ENCODE results near the gene UNC13D.
A peak's percentile ranks its signal among the peaks of the same experiment; 100 is the strongest.

UNC13D gene

GRCh38 chr17:75834279-75834920, 9.8 kb downstream of the UNC13D start:
- peak; percentile 86 for DNase-seq (ENCODE audit: low spot score)

GRCh38 chr17:75832652-75833400, 11.4 kb downstream of the UNC13D start:
- DNase-seq (ENCODE audit: low spot score) = no peak

DNA sequence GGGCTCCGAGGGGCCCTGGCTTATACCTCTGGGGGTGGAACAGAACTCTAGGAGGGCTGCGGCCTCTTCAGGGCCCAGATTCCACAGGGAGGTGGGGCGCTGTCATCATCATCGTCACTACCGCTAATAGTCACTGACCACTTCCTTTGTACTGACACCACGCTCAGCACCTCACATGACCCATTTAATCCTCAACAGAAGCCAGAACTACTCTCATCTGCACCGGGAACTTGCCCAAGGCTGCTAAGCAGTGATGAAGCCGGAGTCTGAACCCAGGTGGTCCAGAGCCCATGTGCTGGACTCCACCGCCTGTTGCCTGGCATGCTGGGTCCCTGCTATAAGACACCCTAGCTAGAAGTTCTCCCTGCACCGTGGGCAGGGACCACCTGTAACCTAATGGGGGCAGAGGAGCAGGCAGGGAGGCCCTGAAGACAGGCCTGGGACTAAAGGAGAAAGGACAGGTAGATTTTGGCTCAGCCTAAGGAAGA, 12.0 kb downstream of the UNC13D start:
- DNase-seq (ENCODE audit: low spot score) = no peak

- no peak for DNase-seq (ENCODE audit: low spot score)
These were observed 13.1 kb downstream of the UNC13D start for GRCh38 chr17:75831032-75831571.

GRCh38 chr17:75830164-75831031, 13.8 kb downstream of the UNC13D start:
- DNase-seq (ENCODE audit: low spot score) = no peak

- DNase-seq (ENCODE audit: low spot score) = no peak
These were observed 14.5 kb downstream of the UNC13D start for GRCh38 chr17:75829747-75830146.

DNA sequence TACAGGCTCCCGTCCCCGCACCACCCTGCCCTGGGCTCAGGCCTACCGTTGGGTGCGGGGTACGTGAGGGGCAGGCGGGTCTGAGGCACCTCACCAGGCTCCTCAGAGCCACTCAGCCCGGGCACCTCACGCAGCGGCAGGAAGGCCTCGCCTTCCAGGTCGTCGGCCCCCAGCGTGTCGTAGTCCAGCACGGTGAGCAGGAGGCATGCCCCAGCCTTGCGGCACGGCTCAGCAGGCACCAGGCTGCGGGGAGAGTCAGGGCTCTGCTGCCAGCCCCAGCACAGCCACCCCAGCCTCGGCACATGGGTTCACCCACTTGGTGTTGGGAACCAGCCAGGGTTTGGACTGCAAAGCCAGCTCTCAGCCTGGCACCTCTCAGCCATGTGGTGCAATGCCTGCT, 15.5 kb downstream of the UNC13D start:
- DNase-seq (ENCODE audit: low spot score) = no peak

DNA sequence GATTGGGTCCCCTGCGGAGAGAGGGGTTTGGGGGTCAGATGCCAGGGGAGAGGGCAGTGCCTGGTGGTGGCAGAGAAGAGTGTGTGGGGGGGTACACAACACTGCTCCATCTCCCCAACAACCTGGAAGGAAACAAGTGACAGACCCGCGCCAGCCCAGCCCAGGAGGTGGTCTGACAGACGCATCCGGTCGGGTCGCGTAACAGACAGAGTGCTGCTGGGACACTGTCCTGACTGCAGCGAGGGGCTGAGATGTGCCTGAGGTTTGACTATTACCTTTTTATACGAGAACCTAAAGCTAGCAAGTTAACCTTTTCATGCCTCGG, 16.2 kb downstream of the UNC13D start:
- DNase-seq (ENCODE audit: low spot score) = no peak

DNA sequence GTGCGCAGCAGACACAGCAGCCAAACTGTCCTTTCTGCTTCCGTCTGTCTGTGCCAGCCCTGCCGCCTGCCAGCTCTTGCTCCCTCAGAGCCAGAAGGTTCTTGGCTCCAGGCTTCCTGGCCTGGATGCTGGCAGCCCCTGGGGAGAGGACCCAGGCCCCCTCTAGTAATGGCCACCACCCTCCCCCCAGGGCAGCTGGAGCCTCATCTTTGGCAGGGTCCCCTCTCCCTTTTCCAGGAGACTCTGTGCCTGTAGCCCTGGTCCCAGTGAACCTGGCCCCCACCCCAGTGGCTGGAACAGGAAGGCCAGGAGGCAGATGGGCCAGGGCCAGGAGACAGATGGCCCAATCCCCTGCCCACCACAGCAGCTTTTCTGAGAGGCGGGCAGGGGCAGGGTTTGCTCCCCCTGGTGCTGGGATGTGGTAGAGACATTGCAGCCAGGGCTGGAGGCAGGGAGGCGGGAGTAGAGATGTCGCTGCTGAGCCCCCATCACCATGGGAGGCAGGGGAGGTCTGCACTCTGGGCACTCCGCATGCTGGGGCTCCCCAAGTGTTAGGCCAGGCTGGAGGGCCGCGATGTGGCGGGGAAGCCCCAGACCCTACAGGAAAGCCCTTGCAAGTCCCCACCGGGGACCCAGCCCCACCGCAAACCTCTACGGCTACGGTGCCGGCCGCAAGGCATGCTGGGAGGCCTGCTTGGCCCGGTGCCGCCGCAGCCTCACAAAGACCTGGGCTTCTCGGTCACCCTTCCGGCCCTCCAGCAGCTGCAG, 16.7 kb downstream of the UNC13D start:
- DNase-seq (ENCODE audit: low spot score) = peak; percentile 80

GRCh38 chr17:75826561-75827307, 17.5 kb downstream of the UNC13D start:
- no peak for DNase-seq (ENCODE audit: low spot score)

DNA sequence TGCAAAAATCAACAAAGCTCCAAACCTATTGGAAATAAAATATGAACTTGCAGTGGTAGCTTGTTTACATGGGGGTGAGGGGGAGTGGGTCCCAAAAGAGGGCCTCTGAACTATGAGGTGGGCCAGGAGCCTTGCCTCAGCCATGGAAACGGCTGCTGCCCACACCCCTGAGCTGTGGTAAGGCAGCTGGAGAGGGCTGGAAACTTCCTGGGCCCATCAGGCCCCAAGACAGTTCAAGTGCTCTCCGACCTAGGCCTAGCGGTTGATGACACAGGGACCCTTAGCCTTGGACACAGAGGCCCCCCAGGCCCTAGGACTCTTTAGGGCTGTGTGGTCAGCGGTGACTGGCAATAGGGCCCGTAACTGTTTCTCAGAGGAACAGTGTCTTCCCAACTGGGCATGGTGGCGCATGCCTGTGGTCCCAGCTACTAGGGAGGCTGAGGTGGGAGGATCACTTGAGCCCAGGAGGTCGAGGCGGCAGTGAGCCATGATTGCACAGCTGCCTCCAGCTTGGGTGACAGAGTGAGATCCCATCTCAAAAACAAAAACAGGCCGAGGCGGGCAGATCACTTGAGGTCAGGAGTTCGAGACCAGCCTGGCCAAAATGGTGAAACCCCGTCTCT, 18.3 kb downstream of the UNC13D start:
- DNase-seq (ENCODE audit: low spot score) = no peak

GRCh38 chr17:75825149-75825552, 19.1 kb downstream of the UNC13D start:
- no peak for DNase-seq (ENCODE audit: low spot score)

DNA sequence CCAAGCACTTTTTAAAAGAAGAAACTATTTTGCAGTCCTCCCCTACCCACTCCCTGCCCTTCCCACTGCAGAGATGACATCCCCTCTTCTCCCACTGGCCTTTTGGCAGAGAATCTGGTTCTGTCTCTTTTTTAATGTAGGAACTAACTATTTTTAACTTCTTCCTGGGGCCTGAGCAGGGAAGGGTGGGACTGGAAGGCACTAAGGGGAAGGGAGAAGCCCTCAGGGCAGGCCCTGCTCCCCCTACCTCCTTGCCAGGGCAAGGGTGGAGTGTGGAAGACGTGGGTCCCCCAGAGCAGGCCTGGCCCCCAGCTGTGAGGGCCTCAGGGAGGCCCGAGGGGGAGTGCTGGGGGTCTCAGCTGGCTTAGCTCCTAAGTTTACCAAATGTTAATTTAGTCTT, 19.5 kb downstream of the UNC13D start:
- no peak for DNase-seq (ENCODE audit: low spot score)

DNA sequence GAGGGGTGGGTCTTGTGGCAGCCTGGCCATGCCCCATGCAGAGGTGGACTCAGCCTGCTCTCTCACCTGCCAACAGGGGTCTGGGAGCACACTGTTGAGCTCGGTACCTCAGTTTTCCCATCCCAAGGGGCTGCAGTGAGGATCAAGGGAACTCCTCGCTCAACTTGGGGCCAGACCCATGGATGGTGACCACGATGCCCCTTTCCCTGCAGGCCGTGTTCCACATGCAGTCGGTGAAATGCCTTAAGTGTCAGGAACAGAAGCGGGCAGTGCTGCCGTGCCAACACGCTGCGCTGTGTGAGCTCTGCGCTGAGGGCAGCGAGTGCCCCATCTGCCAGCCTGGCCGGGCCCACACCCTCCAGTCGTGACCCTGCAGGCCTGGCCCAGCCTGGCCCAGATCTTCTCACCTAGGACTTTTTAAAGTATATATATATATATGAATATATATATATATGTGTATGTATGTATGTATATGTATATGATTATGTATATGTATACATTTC, 20.1 kb downstream of the UNC13D start:
- DNase-seq (ENCODE audit: low spot score) = no peak

GRCh38 chr17:75823257-75824041, 20.8 kb downstream of the UNC13D start:
- no peak for DNase-seq (ENCODE audit: low spot score)

DNA sequence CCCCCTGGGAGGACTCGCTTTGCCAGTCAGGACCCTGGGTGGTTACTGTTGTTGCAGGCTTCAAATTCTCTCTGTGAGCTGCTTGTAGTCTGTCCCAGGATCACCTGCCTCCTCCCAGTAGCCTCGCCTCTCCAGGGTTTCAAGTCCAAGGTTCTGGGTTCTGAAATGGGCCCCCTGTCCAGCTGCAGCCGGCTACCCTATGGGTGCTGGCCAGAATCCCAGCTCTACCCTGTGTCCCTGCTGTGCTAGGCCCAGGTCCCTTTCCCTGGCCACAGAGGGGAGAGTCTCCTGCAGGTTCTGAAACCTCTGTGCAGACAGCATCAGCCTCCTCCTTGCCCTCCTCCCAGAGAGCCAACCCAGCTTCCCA, 21.4 kb downstream of the UNC13D start:
- DNase-seq (ENCODE audit: low spot score) = no peak

DNA sequence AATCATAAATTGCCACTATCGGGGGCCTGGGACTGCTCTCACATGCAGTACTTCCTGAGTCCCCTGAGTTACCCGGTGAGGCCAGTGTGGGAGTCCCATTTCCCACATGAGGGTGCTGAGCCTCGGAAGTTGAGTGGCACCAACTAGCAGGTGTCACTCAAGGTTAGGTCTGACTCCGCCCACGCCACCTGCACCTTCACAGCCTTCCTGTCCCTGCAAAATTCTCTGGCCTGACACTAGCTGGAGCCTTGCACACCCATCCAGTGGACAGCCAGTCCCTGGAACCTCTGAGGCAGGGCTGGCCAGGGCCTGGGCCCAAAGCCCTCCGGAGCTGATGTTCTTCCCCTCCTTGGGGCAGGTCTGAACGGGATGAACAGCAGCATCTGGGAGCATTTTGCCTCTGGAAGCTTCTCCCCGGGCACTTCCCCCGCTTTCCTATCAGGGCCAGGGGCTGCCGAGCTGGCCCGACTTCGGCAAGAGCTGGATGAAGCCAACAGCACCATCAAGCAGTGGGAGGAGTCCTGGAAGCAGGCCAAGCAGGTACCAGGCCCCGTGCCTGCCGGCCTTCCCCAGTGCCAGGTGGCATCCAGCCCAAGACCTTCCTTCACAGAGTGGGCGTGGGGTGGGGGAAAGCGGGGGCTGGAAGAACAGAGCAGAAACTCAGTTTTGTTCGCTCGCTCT, 21.9 kb downstream of the UNC13D start:
- no peak for DNase-seq (ENCODE audit: low spot score)

DNA sequence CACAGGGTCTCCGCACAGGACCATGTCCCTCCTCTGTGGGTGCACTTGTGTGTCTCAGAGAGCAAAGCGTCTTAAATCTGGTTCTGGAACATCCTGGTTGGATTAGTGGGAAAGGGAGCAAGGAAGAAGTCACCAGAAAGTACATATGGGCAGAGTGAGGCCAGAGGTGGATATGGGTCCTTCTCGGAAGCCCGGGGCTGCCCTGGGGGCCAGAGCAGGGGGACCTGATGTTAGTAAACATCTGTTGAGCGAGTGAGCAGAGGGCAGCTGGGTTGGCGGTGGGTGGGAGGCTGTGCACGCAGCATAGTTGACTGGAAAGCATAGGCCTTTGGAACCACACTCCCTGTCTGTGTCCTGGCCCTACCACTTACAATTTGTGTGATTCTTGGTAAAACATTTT, 22.7 kb downstream of the UNC13D start:
- no peak for DNase-seq (ENCODE audit: low spot score)
